Measurements from ENCODE around the gene HTATSF1.

HTATSF1 gene

DNA sequence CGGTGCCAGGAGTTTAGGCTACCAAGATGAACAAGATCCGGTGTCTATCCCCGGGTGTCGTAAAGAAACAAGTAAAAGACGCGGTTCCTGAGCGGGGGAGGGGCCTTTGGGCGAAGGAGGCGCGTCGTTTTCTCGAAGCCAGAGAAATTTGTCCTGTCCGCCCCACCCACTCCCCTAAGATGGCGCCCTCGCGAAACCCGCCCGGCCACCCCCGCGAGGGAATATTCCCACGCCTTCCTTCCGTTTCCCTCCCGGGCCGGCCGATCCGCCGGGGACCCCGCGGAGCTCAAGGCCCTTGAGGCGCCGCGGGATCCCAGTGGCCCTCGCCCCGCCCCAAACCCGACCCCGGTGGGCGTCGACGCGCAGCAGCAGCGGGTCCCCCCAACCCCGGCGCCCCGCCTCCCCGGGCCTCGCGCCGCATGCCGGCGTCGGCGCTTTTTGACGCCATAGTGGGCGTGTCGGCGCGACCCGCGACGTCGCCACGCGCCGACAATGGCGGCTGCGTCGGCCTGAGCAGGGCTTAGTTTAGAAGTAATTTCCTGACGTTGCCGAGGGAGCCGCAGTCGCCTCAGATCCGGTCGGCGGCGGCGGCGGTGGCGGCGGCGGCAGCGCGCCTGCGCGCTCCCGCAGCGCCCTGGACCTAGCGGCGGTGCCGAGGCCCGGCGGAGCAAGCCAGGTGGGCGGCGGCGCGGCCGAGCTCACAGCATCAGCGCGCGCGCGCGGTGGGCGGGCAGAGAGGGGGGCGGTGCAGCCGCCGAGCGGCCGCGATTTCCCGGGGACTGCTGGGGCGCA lies 432 bp upstream of the HTATSF1 start:
- DNase-seq, result peak; percentile 67

DNA sequence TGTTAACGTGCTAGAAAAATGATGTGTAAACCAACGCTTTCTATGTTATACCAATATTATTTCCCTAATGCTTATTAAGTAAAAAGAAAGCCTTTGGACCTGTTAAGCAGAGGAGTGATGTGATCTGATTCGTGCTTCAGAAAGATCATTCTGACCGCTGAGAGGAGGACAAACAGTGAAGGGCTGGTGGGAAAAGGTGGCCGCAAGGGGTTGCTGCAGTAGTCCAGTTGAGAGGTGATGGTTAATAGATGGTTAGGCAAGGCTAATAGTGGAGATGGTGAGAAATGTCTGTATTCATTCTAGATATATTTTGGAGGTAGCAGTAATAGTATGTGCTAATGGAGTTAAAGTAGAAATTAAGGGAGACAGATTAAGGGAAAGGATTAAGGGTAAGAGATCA lies 21.7 kb downstream of the HTATSF1 start:
- DNase-seq, result no peak

DNA sequence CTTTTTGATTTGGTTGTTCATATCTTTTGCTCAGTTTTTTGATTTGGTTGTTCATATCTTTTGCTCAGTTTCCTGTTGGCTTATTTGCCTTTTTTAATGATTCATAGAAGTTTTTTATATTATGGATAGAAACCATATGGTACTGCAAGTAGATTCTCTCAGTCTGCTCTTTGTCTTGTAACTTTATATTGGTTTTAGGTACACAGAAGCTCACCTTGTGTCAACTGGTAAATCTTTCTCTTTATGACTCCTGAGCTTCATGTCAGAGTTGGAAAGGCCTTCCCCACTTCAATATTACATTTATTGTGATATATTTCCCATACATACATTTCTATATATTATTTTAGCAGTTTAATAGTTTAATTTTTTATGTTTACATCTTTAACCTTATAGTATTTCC lies 26.4 kb downstream of the HTATSF1 start:
- DNase-seq, result no peak

DNA sequence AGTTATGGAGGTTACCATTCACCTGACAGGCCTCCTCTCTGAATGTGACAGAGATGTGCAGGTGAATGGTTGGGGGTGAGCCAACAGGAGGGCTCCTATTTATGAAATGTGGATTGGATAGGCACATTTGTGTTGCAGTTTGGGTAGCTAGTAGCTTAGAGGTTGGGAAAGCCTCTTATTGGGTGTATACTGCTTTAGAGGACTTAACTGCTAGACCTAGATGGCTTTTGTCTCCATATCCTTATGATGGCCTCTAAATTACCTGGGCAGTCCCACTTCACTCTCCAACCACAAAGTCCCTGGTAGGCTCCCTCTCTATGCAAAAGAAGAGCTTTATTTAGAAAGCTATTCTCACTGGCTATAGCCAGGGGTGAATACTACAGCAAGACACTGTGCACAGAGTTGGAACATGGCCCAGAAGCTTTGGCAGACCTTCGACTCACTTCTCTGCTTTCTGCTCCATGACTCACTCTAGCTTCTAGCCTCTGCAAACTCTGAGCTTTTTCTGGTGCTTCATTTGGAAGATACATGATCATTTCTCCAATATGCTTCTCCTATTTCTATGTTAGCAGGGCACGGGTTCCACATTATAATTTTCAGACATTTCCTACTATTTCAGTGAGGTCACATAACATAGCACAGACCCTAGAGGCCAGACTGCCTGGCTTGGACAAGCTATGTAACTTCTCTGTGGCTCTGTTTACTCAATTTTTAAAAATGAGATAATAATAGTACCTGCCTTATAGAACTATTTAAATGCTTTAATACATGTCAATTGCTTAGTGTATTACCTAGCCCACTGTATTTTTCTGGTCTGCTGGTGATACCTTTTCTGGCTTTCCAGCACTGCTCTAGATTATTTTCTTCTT lies 28.6 kb downstream of the HTATSF1 start:
- no peak for DNase-seq

DNA sequence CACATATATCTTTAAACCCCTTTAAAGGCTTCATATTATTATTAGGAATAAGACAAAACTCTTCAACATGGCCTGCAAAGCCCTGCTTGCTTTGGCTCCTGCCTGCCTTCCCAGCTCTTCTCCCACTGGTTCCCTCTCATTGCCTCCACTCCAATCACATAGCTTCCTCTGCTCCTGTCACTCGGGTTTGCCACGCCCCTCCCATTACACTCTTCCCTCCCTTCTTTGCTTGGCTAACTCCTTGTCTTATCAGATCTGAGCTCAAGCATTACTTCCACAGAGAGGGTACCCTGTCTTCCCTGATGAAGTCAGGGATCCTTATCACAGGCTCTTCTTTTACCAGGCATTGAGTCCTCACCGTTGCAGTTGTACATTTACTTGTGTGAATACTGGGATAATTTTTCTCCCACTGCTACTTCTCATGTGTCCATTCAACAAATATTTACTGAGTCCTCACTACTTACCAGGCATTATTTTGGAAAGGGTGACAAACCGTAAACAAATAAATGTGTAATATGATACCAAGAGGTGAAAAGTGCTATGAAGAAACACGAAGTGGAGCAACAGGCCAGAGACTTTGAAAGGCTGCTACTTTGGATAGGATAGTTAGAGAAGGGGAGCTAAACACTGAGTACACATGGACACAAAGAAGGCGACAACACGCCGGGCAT lies 31.4 kb downstream of the HTATSF1 start:
- no peak for DNase-seq

DNA sequence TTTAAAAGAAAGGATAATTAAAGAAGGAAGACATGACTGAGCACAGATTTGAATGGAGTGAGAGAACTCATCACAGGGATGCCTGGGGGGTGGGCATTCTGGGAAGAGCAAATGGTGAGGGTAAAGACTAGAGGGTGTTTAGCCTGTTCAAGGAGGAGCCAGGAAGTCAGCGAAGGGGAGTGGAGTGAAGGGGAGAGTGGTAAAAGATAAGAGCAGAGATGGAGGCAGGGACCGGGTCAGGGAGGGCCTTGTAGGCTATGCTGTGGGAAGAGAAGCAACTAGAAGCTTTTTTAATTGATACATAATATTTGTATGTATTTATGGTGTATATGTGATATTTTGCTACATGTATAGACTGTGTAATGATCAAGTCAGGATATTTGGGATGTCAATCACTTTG lies 32.4 kb downstream of the HTATSF1 start:
- no peak for DNase-seq

DNA sequence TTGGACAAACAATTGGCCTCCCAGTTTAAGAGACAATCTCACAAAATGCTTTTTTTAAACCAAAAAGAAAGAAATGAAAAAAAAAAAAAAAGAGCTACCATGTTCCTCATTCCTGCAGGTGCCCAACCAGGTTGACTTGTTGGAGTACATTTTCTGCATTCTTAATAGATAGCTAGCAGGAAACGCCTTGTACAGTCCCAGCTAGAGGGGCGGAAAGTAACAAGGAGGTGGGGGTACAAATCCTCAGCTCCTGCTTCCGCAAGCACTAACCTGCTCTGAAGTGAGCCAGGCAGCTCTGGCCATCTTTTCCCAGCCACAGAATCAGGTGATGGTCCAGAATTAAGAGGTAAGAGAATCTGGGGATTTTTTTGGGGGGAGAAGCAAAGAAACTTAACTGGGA lies 34.6 kb downstream of the HTATSF1 start, which contains the start of gene VGLL1:
VGLL1 (plus strand) TSS at position 265 of the 400 bp plus-strand sequence. CDS start 3,806 bp downstream, outside the sequence.
- DNase-seq, result no peak

DNA sequence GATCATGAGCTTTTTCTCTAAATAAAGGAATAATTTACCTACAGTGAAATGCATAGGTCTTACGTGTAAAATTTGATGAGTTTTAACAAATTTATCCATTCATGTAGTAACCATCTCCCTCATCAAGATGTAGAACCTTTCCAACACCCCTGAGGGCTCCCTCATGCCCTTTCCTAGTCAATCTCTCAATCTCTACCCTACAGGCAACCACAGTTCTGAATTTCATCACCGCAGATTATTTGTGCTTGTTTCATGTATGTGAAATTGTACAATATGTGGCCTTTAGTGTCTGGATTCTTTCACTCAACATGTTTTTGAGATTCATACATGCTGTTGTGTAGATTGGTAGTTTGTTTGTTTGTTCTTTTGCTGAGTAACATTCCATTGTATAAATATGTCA lies 36.7 kb downstream of the HTATSF1 start:
- DNase-seq, result no peak

DNA sequence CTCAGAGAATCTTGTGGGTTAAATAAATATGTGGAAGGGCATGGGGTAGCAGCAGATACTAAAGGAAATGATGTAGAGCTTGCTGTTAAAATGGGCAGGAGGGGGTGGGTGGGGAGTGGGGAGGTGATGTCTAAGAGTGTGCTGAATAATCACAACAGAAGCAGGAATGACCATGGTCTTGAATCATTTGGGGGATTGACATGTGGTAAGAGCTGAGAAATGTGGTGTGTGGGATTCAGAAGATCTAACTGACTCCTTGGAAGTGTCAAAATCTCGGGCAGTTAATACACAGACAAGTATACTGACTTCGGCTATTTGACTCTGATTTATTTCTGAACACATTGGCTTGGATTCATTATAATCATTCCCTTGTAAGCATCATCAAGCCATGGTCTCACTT lies 41.4 kb downstream of the HTATSF1 start:
- DNase-seq, result no peak

DNA sequence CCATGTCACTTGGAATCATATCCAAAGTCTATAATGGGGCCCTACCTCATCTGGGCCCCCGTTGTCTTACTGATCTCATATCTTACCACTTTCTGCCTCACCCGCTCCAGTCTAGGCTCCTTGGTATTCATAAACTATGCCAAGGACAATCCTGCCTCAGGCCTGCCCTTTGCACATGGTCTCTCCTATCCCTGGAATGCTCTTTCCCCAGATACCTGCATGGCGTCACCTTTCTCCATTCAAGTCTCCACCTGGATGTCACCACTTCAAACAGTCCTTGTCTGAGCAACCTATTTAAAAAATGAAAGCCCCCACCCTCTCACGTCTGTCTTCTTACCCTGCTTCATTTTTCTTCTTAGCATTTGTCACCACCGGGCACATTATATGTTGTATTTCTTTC lies 42.8 kb downstream of the HTATSF1 start:
- DNase-seq, result no peak

DNA sequence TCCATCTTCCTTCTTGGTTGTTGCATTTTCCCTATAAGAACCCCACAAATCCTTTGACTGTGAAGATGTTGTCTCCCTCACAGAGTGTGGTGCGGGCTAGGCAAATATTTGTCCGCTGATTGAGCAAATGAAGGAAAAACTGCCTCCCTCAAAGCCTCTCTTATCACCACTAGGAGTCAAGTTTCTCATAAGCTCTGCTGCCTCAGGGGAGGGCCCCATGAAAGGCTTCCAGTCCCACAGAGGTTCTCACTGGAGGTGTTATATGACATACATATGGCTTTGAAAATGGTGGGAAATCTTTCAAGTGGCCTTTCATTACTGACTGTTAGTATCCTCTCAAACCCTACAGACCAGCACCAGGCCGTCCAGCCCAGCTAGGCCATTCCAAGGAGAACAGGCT lies 43.9 kb downstream of the HTATSF1 start:
- DNase-seq, result no peak

DNA sequence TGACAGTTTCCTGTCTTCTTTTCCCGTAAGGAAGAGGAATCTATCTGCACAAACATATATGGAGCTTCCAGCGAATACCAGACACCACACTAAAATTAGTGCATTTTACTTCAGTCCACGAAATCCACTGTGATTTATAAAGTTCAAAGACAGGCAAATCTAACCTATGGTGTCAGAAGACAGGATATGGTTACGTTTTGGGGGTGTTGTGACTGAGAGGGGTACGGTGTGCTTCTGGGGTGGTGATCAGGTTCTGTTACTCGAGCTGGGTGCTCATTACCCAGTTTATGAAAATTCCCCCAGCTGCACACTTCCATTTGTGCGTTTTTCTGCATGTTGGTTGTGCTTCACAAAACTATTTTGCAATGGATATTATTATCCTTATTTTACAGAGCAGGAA lies 44.9 kb downstream of the HTATSF1 start:
- no peak for DNase-seq

DNA sequence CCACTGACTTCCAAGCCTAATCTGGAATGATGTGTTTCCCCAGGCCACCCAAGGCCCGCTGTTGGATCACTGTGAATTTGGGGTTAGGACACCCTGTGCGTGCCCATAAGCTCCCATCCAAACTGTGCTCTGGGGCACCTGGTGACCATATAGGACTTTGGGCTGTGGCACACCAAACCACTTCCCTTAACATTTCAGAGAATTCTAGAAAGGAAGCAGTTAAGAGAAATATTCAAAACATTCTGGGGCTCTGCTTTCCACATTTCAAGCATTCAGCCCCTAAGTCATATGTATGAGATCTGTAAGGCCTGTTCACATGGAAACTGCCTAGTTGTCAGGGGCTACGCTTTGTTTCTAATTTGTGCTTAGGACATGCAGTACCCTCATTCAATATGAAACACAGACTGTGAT lies 49.0 kb downstream of the HTATSF1 start:
- no peak for DNase-seq

DNA sequence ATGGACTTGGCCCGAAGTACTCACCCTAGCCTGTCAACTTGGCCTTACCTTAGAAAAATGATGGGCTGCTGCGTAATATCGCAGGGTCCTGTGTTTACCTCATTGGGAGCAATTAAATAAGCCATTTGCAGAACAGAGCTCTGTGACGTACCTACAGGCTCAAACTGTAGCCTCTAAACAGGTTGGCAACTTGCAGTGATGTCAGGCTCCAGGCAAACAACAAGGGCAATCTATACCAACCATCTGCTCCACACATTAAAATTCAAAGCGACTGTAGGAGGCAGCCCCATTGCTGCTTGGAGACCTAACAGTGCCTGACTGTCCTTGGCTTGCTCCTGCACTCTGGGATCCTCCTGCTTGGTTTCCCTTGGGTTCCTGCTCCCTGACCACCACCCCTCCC lies 51.8 kb downstream of the HTATSF1 start:
- DNase-seq, result no peak

DNA sequence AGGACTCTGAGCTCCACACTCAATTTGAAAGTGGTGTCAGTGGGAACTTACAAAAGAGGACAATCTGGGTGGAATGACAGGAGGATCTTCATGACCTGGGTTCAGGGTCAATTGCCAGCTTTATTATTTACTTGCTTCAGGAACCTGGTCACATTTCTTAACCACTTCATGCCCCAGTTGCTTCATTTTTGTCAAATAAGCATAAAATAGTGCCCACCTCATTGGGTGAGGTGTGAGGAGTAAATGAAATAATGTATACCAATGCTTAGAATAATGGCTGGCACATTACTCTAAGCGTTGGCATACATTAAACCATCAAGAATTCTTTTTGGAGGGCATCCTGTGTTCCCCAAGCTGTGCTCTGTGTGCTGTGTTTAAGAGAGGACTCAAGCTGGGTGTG lies 54.0 kb downstream of the HTATSF1 start:
- no peak for DNase-seq

DNA sequence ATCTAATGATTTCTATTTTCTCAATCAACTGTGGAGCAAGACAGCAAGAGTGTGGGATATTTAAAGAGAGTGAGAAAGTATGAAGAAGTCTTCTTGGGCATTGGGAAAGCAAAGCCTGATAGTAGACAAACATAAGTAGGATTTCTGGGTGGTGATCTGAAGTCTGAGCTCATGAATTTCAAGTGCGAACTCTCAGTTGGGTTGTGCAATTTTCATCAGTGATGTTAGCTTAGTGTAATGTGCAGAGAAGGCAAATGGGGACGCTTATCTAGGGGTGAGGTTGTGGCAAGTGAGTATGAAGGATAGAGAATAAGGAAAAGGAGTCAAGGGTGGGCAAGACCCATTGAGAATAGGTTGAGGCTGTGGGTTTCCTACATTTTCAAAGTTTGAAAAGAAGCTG lies 58.3 kb downstream of the HTATSF1 start:
- DNase-seq, result no peak

Data from KG1 (cell line).